Dedifferentiated amniotic fluid mesenchymal stem cell (primary cell): ENCODE results near the gene CEACAM16.

Experiments used
- DNase-seq: peaks from one replicate; pipeline ENCODE4 v3.0.0-alpha.2; 2016; ENCODE audit errors: extremely low spot score

Gene CEACAM16

DNA sequence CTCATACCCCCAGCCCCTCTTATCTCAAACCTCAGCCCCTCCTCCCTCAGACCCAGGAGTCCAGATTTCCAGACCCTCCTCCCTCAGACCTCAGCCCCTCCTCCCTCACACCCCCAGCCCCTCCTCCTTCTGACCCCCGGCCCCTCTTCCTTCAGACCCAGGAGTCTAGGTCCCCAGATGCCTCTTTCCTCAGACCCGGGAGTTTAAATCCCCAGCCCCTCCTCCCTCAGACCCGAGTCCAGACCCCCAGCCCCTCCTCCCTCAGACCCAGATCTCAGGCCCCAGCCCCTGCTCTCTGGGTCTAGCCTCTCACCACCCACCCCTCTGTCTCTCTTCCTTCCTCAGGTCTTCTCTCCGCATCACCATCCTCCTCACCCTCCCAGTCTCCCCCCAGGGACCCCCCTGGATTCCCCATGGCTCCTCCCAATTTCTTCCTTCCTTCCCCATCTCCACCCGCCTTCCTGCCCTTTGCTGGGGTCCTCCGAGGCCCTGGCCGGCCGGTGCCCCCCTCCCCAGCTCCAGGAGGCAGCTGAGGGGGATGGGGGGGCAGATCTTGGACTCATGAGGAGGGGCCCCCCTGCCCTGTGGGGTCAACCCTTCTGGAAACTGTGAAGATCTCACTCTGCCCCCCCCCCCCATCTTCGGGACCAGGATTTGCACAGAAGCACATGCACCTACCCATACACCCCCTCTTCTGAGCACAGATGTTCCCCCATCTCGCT lies 60.3 kb downstream of the CEACAM16 start:
- no peak for DNase-seq
